Spleen (tissue), 11 donors: ENCODE results near the gene ZNF207. TPM values are rescaled to one million over a fixed set of nuclear protein-coding genes. Genes with fewer than 3 reads are reported as not detected.
"Not testable (repeated sequence)": the region's sequence is repeated elsewhere in the genome, so short reads cannot be mapped to it uniquely, and the experiment has no call there.

Experiments
- DNase-seq: peaks from one replicate; pipeline ENCODE4 v3.0.0-alpha.2; 2020
- H3K27ac ChIP-seq, 8 donors: fragments of 200-600 bp; sonication (generic) in 7 of 8; 1 replicate in 4 of 8; 2 replicates in 4 of 8; pipeline versions ENCODE4 v1.5.0 to v1.8.0; 2016 to 2021; ENCODE audit warnings: inconsistent platforms in 4 of 8, mild to moderate bottlenecking in 4 of 8, moderate library complexity in 1 of 8
- H3K27me3 ChIP-seq, 7 donors: fragments of 200-600 bp; sonication (generic) in 6 of 7; replicated peaks in 1 of 7; 1 replicate in 4 of 7; 2 replicates in 3 of 7; pipeline versions ENCODE4 v1.5.0 to v1.8.0; 2016 to 2021; ENCODE audit warnings: inconsistent platforms in 3 of 7, mild to moderate bottlenecking in 1 of 7
- H3K36me3 ChIP-seq, 6 donors: fragments of 200-600 bp; sonication (generic) in 5 of 6; 1 replicate in 4 of 6; 2 replicates in 2 of 6; pipeline versions ENCODE4 v1.5.0 to v1.8.0; 2016 to 2021; ENCODE audit warnings: inconsistent platforms in 2 of 6
- H3K4me1 ChIP-seq, 6 donors: fragments of 200-600 bp; sonication (generic) in 5 of 6; 1 replicate in 3 of 6; 2 replicates in 3 of 6; pipeline versions ENCODE4 v1.5.0 to v1.8.0; 2016 to 2021; ENCODE audit warnings: inconsistent platforms in 3 of 6
- H3K4me3 ChIP-seq, 8 donors: fragments of 200-600 bp; sonication (generic) in 7 of 8; 1 replicate in 4 of 8; 2 replicates in 4 of 8; pipeline versions ENCODE4 v1.5.0 to v1.8.0; 2016 to 2021; ENCODE audit warnings: inconsistent platforms in 4 of 8, mild to moderate bottlenecking in 4 of 8, moderate library complexity in 2 of 8
- H3K9me3 ChIP-seq, 8 donors: fragments of 200-600 bp; sonication (generic) in 7 of 8; 1 replicate in 4 of 8; 2 replicates in 4 of 8; pipeline versions ENCODE4 v1.5.0 to v1.8.0; 2016 to 2021; ENCODE audit warnings: inconsistent platforms in 4 of 8
- CTCF ChIP-seq, 11 experiments: fragments of 200-600 bp in 7 of 11; fragments of 450-650 bp in 4 of 11; sonication (generic) in 4 of 11; IDR thresholded peaks in 8 of 11; conservative IDR thresholded peaks in 3 of 11; 1 replicate in 7 of 11; 2 replicates in 4 of 11; pipeline versions ENCODE4 v1.4.0 to v1.8.0; 2016 to 2021; ENCODE audit warnings: antibody characterized with exemption in 11 of 11, inconsistent platforms in 4 of 11, mild to moderate bottlenecking in 1 of 11
- POLR2A ChIP-seq, 3 donors: fragments of 450-650 bp; IDR thresholded peaks; one replicate each; pipeline ENCODE4 v1.5.1; 2017; ENCODE audit warnings: antibody characterized with exemption in 3 of 3, mild to moderate bottlenecking in 1 of 3
- POLR2AphosphoS5 ChIP-seq, 3 donors: sonication (generic); formaldehyde crosslinking; IDR thresholded peaks; one replicate each; pipeline ENCODE4 v1.5.1; 2017; ENCODE audit warnings: antibody characterized with exemption in 3 of 3
- WGBS, 5 donors: extraction: QIAGEN DNeasy Blood & Tissue Kit in 3 of 5; methylation state at CpG; one replicate each; pipeline versions ENCODE4 v1.1.5 to v1.1.7; 2013 to 2018; 5-methylcytosine and 5-hydroxymethylcytosine counted together
- intact Hi-C: fragments of 100-400 bp; cut with DNase I; formaldehyde crosslinking; loops from one replicate; pipeline ENCODE4 v1.15.0; 2023; ENCODE audit warnings: low total_unique reads
- polyA plus RNA-seq, 3 donors: library from polyadenylated mRNA; stranded (reverse); fragments of 200-250 nt; gene quantifications; one replicate each; pipeline ENCODE4 v1.2.1, GENCODE V29; 2013
- total RNA-seq, 7 donors: library from RNA; depleted of rRNA in 3 of 7; stranded (reverse); fragments of >200 nt in 3 of 7; fragmentation: NEBNext Ultra II Directional in 4 of 7; extraction: Animal tissue kit (Norgen Biotek cat#: 25700) in 4 of 7; gene quantifications; one replicate each; pipeline versions ENCODE4 v1.1.0 to v1.2.1, GENCODE V29; 2016 to 2021
- donor health status: healthy with polysubstance abuse.
- donor health status: DM: no; HTN: no; CAD: no; lungs with moderate emphysema.
- donor health status: DM: no; HTN: no; CAD: no.
- donor health status: Bipolar disorder and iron deficiency.
- donor health status: healthy.
- donor health status: DM: no; HTN: no; CAD: no.
- donor health status: DM: yes; HTN: yes; CAD: no.

ZNF207 gene
- total and polyA plus RNA-seq, 10 donors: 38.9 to 300 (median 213) TPM

GRCh38 chr17:32318071-32318470 is 31.9 kb upstream of the ZNF207 start:
- TF ChIP-seq POLR2AphosphoS5 (IDR thresholded peaks at IDR 0.05) (no peak), POLR2A (IDR thresholded peaks at IDR 0.05) (no peak), CTCF (IDR thresholded peaks at IDR 0.05 in 8 of 11, conservative IDR thresholded peaks at IDR 0.05 in 3 of 11) (no peak)
- Histone ChIP-seq H3K4me3 (no peak overlapping the region), H3K36me3 (no peaks in the 10 kb centered on the region), H3K9me3 (no peaks in the 10 kb centered on the region), H3K27me3 (no peaks in the 10 kb centered on the region), H3K4me1 (peaks cover 0 to 18% (median 10%) of the 10 kb centered on the region in 6 donors), H3K27ac (no peak overlapping the region)
- DNase-seq: no peak
- 91 to 98% (median 94%) methylated on average over 8 of the region's 8 CpGs for WGBS, 5 donors
- intact Hi-C loops: loop anchor here (10.0 kb wide), 1 partner anchor 63 kb away; no protein-coding TSS in a partner anchor

GRCh38 chr17:32319548-32319905 is 30.4 kb upstream of the ZNF207 start:
- peaks cover 0 to 31% (median 20%) of the 10 kb centered on the region in 6 donors for H3K4me1 ChIP-seq
- H3K27me3 ChIP-seq: no peaks in the 10 kb centered on the region
- DNase-seq: peak; percentile 91
- H3K36me3 ChIP-seq: no peaks in the 10 kb centered on the region
- WGBS, 5 donors: 14 to 22% (median 18%) methylated on average over 5 of the region's 5 CpGs
- no peaks in the 10 kb centered on the region for H3K9me3 ChIP-seq
- no peak overlapping the region for H3K27ac ChIP-seq
- intact Hi-C loops: loop anchor here (10.0 kb wide), 1 partner anchor 65 kb away; no protein-coding TSS in a partner anchor
- TF ChIP-seq POLR2A (IDR thresholded peaks at IDR 0.05) (no peak), POLR2AphosphoS5 (IDR thresholded peaks at IDR 0.05) (peak; percentile 27 to 40 (median 38)), CTCF (IDR thresholded peaks at IDR 0.05 in 8 of 11, conservative IDR thresholded peaks at IDR 0.05 in 3 of 11) (peak; percentile 89 to 97 (median 96))
- H3K4me3 ChIP-seq: peak overlapping the region in 7 of 8 donors; percentile 11 to 62 (median 30)

GRCh38 chr17:32320080-32320479 is 29.9 kb upstream of the ZNF207 start:
- H3K4me3 ChIP-seq, H3K27me3 ChIP-seq, intact Hi-C loops, H3K36me3 ChIP-seq, H3K9me3 ChIP-seq, H3K27ac ChIP-seq: not testable (repeated sequence)
- peak; percentile 12 for DNase-seq
- peaks cover 0 to 32% (median 20%) of the 10 kb centered on the region in 6 donors for H3K4me1 ChIP-seq
- 92 to 96% (median 94%) methylated on average over 6 of the region's 6 CpGs for WGBS, 5 donors

GRCh38 chr17:32320847-32321246 is 29.1 kb upstream of the ZNF207 start:
- H3K27ac ChIP-seq: no peak overlapping the region
- no peak overlapping the region for H3K4me3 ChIP-seq
- H3K4me1 ChIP-seq: peaks cover 0 to 32% (median 20%) of the 10 kb centered on the region in 6 donors
- intact Hi-C loops: no loop called here
- 92 to 96% (median 93%) methylated on average over 14 to 15 of the region's 15 CpGs for WGBS, 5 donors
- TF ChIP-seq CTCF (IDR thresholded peaks at IDR 0.05 in 8 of 11, conservative IDR thresholded peaks at IDR 0.05 in 3 of 11): no peak
- TF ChIP-seq POLR2AphosphoS5 (IDR thresholded peaks at IDR 0.05): no peak
- no peak for TF ChIP-seq POLR2A (IDR thresholded peaks at IDR 0.05)
- H3K27me3 ChIP-seq: no peaks in the 10 kb centered on the region
- DNase-seq: peak; percentile 56
- H3K36me3 ChIP-seq: no peaks in the 10 kb centered on the region
- H3K9me3 ChIP-seq: no peaks in the 10 kb centered on the region

GRCh38 chr17:32323046-32323445 is 26.9 kb upstream of the ZNF207 start:
- peaks cover 0 to 32% (median 20%) of the 10 kb centered on the region in 6 donors for H3K4me1 ChIP-seq
- H3K27ac ChIP-seq: no peak overlapping the region
- H3K9me3 ChIP-seq: no peaks in the 10 kb centered on the region
- no peaks in the 10 kb centered on the region for H3K27me3 ChIP-seq
- DNase-seq: peak; percentile 66
- no peaks in the 10 kb centered on the region for H3K36me3 ChIP-seq
- intact Hi-C loops: no loop called here
- no peak overlapping the region for H3K4me3 ChIP-seq
- TF ChIP-seq POLR2A (IDR thresholded peaks at IDR 0.05): no peak
- no peak for TF ChIP-seq CTCF (IDR thresholded peaks at IDR 0.05 in 8 of 11, conservative IDR thresholded peaks at IDR 0.05 in 3 of 11)
- no peak for TF ChIP-seq POLR2AphosphoS5 (IDR thresholded peaks at IDR 0.05)
- WGBS, 5 donors: 84 to 96% (median 87%) methylated on average over 5 to 10 of the region's 10 CpGs
